ENCODE results near the gene ITGB3. TPM values are rescaled to one million over a fixed set of nuclear protein-coding genes. Genes with fewer than 3 reads are reported as not detected.
"Not testable (repeated sequence)": the region's sequence is repeated elsewhere in the genome, so short reads cannot be mapped to it uniquely, and the experiment has no call there.

Gene ITGB3
- 1.5 and 3.5 TPM in 2 replicates for total RNA-seq
- polyA plus RNA-seq (2012) = 2.5 TPM

GRCh38 chr17:47253541-47254402 lies at the start of gene ITGB3:
ITGB3 (plus strand) TSS chr17:47253827; CDS start chr17:47253862, 35 bp downstream.
- DNase-seq (ENCODE audit: low read depth) = peak; percentile 82

GRCh38 chr17:47203984-47204721 lies 49.5 kb upstream of the ITGB3 start:
- peak; percentile 87 for DNase-seq (ENCODE audit: low read depth)

- DNase-seq (ENCODE audit: low read depth) = peak; percentile 97
These were observed 48.8 kb upstream of the ITGB3 start for GRCh38 chr17:47204722-47205418.

GRCh38 chr17:47205419-47205963 lies 48.1 kb upstream of the ITGB3 start:
- DNase-seq (ENCODE audit: low read depth) = peak; percentile 96

GRCh38 chr17:47207143-47208067 lies 46.2 kb upstream of the ITGB3 start:
- DNase-seq (ENCODE audit: low read depth) = no peak

GRCh38 chr17:47208744-47209488 lies 44.7 kb upstream of the ITGB3 start, which contains the start of gene MYL4:
MYL4 (plus strand) TSS chr17:47209348; CDS start chr17:47209423, 75 bp downstream.
- DNase-seq (ENCODE audit: low read depth) = peak; percentile 98

GRCh38 chr17:47209499-47209898 lies 44.1 kb upstream of the ITGB3 start:
- peak; percentile 25 for DNase-seq (ENCODE audit: low read depth)

GRCh38 chr17:47210105-47210504 lies 43.5 kb upstream of the ITGB3 start:
- DNase-seq (ENCODE audit: low read depth) = peak; percentile 84

GRCh38 chr17:47210779-47211178 lies 42.8 kb upstream of the ITGB3 start:
- DNase-seq (ENCODE audit: low read depth) = peak; percentile 61

- no peak for DNase-seq (ENCODE audit: low read depth)
These were observed 41.2 kb upstream of the ITGB3 start for GRCh38 chr17:47212458-47212857.

- DNase-seq (ENCODE audit: low read depth) = no peak
These were observed 40.1 kb upstream of the ITGB3 start for GRCh38 chr17:47213540-47213939.

GRCh38 chr17:47214931-47215330 lies 38.7 kb upstream of the ITGB3 start:
- DNase-seq (ENCODE audit: low read depth) = no peak

GRCh38 chr17:47216821-47217220 lies 36.8 kb upstream of the ITGB3 start:
- DNase-seq (ENCODE audit: low read depth) = not testable (repeated sequence)

GRCh38 chr17:47217279-47217678 lies 36.3 kb upstream of the ITGB3 start:
- DNase-seq (ENCODE audit: low read depth) = not testable (repeated sequence)

GRCh38 chr17:47218896-47219430 lies 34.7 kb upstream of the ITGB3 start:
- peak; percentile 35 for DNase-seq (ENCODE audit: low read depth)

- no peak for DNase-seq (ENCODE audit: low read depth)
These were observed 33.8 kb upstream of the ITGB3 start for GRCh38 chr17:47219621-47220475.

GRCh38 chr17:47220531-47220999 lies 33.1 kb upstream of the ITGB3 start:
- no peak for DNase-seq (ENCODE audit: low read depth)

- DNase-seq (ENCODE audit: low read depth) = no peak
These were observed 32.5 kb upstream of the ITGB3 start for GRCh38 chr17:47221154-47221553.
